Thymus (tissue), 11 donors: Measurements from ENCODE around the gene HOXB4. TPM values are rescaled to one million over a fixed set of nuclear protein-coding genes. Genes with fewer than 3 reads are reported as not detected.

Experiments used
- DNase-seq, 9 donors: peaks; one replicate each; pipeline ENCODE4 v3.0.0-alpha.2; 2013; ENCODE audit warnings: low spot score in 9 of 9, low read depth in 6 of 9, missing footprints in 1 of 9
- H3K27ac ChIP-seq, 2 donors: one replicate each; pipeline ENCODE4 v1.5.1; 2013; ENCODE audit warnings: control low read depth in 1 of 2, low read depth in 1 of 2, low read length in 1 of 2, mild to moderate bottlenecking in 1 of 2, moderate library complexity in 1 of 2
- H3K27me3 ChIP-seq, 2 donors: one replicate each; pipeline ENCODE4 v1.5.1; 2013; ENCODE audit warnings: low read length in 1 of 2; ENCODE audit not compliant: control insufficient read depth in 2 of 2, insufficient read depth in 1 of 2
- H3K36me3 ChIP-seq, 2 donors: one replicate each; pipeline ENCODE4 v1.5.1; 2013; ENCODE audit warnings: low read length in 1 of 2, mild to moderate bottlenecking in 1 of 2, moderate library complexity in 1 of 2; ENCODE audit not compliant: control insufficient read depth in 2 of 2, insufficient read depth in 2 of 2
- H3K4me1 ChIP-seq, 2 donors: one replicate each; pipeline ENCODE4 v1.5.1; 2013; ENCODE audit warnings: low read length in 2 of 2; ENCODE audit not compliant: control insufficient read depth in 2 of 2, insufficient read depth in 2 of 2
- H3K4me3 ChIP-seq, 2 donors: one replicate each; pipeline ENCODE4 v1.5.1; 2013; ENCODE audit warnings: low read length in 2 of 2, control low read depth in 1 of 2, mild to moderate bottlenecking in 1 of 2
- H3K9me3 ChIP-seq, 2 donors: one replicate each; pipeline ENCODE4 v1.5.1; 2013; ENCODE audit warnings: low read length in 1 of 2, mild to moderate bottlenecking in 1 of 2; ENCODE audit not compliant: control insufficient read depth in 2 of 2, insufficient read depth in 1 of 2
- WGBS: extraction: QIAGEN DNeasy Blood & Tissue Kit; methylation state at CpG from one replicate; pipeline ENCODE4 v1.1.7; 2013; 5-methylcytosine and 5-hydroxymethylcytosine counted together
- polyA plus RNA-seq: library from polyadenylated mRNA; stranded (reverse); fragments of 200-250 nt; gene quantifications from one replicate; pipeline ENCODE4 v1.2.3, GENCODE V29; 2013
- total RNA-seq: library from RNA; stranded (reverse); fragments of 120-200 nt; gene quantifications from one replicate; pipeline ENCODE4 v1.2.4, GENCODE V29; 2013
- donor health status: healthy.

HOXB4 gene
- total and polyA plus RNA-seq, 2 donors: 0.90 to 1.5 TPM

DNA sequence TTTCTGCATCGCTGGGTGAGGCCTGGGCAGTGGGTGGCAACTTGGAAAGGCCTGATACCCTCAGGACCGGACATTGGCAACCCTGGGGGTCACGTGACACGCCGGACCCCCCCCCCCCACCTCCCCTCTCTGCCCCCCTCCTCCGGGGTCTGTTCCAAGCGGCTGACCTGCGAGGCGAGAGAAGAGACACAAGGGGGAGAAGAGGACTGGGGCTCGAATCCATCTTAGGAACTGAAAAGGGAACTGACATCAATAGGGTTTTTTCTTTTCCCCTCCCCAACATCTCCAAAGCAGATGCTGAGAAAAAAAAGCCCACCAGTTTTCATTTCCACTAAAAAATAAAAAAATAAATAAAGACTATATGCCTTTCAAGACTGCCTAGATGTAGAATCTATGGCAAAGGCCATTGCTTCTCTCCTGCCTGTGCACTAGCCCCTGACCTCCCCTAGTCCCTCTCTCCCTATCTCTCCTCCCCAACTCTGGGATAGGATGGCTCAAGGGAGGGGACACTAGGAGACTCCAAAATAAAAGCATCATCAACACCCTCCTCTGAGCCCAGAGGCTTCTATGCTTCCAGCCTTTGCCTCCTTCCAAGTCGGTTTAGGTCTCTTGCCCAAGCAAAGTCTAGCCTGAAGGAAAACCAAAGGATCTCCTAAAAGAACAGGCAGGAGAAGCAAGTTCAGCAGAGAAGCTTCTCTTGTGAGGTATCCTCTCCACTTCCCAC is 25.5 kb downstream of the HOXB4 start:
- peaks cover 0 to 4% of the 10 kb centered on the region in 2 donors for H3K36me3 ChIP-seq
- 84% methylated on average over 11 of the region's 11 CpGs for WGBS
- no peak overlapping the region for H3K4me3 ChIP-seq
- no peak overlapping the region for H3K27ac ChIP-seq
- no peaks in the 10 kb centered on the region for H3K9me3 ChIP-seq
- DNase-seq: no peak
- peaks cover 18 to 45% of the 10 kb centered on the region in 2 donors for H3K27me3 ChIP-seq
- H3K4me1 ChIP-seq: peaks cover 0 to 22% of the 10 kb centered on the region in 2 donors

GRCh38 chr17:48551596-48552465 is 26.3 kb downstream of the HOXB4 start:
- DNase-seq: no peak

GRCh38 chr17:48551214-48551555 is 27.0 kb downstream of the HOXB4 start:
- Histone ChIP-seq H3K4me3 (no peak overlapping the region), H3K27me3 (peaks cover 12 to 44% of the 10 kb centered on the region in 2 donors)
- no peak for DNase-seq

More at GRCh38 chr17:48551596-48552465, 26.3 kb downstream of the HOXB4 start:
- Histone ChIP-seq H3K27me3 (peaks cover 14 to 44% of the 10 kb centered on the region in 2 donors), H3K36me3 (peaks cover 0 to 4% of the 10 kb centered on the region in 2 donors), H3K27ac (no peak overlapping the region), H3K4me3 (no peak overlapping the region), H3K4me1 (peaks cover 3 to 30% of the 10 kb centered on the region in 2 donors), H3K9me3 (no peaks in the 10 kb centered on the region)
- WGBS: 94% methylated on average over 47 of the region's 47 CpGs

DNA sequence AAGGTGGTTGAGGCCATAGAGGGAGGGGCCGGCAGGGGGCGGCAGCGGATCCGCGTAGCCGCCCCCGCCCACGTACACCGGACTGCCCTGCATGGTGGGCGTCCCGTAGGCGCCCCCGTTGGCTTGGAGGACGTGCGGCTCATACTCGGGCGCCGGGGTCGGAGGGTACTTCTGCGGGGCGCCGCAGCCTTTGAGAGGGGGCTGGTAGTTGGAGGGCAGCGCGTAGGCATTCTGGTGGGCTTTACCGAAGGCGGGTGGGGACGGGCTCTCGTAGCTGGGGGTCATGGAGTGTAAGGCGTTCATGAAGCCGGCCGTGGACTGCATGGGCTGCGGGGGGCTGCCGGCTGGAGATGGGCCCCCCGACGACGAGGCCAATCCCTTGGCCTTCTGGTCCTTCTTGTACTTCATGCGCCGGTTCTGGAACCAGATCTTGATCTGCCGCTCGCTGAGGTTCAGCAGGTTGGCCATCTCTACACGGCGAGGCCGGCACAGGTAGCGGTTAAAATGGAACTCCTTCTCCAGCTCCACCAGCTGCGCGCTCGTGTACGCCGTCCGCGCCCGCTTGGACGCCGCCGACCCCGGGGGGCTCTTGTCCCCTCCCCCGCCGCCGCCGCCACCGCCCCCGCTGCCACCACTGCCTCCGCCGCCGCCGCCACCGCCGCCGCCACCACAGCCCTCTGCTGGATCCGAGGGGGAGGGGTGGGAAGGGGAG is 27.5 kb downstream of the HOXB4 start:
- no peak overlapping the region for H3K4me3 ChIP-seq
- WGBS: 93% methylated on average over 70 of the region's 70 CpGs

More at GRCh38 chr17:48551214-48551555, 27.0 kb downstream of the HOXB4 start:
- Histone ChIP-seq H3K9me3 (no peaks in the 10 kb centered on the region), H3K36me3 (peaks cover 0 to 4% of the 10 kb centered on the region in 2 donors), H3K27ac (no peak overlapping the region), H3K4me1 (peaks cover 5 to 36% of the 10 kb centered on the region in 2 donors)
- WGBS: 96% methylated on average over 19 of the region's 19 CpGs

DNA sequence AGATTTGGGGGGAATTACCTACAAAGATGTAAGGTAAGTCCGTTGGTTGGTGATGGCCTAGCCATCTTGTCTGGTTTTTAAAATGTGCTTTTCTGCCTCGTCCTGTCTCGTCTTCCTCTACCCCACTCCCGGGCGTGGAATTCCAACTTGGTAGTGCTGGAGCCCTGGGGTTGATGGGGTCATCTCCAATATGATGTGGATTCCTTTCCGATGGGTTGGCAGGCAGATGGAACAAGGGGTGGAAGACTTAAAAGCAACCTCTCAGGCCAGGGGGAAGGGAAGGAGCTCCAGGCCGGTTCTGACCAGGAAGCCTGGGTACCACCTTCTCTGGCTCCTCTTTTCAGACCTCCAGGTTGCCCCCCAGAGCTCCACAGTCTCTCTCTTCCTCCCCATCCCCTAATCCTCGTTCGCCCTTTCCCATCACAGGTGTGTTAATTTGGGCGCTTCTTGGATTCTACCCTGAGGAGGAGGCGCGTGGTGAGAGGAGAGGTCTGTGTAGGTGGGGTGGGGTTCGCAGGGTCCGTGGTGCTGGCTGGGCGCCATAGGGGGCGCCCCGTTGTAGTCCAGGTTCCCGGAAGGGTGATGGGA is 28.1 kb downstream of the HOXB4 start:
- no peak overlapping the region for H3K4me3 ChIP-seq
- no peak overlapping the region for H3K27ac ChIP-seq
- H3K36me3 ChIP-seq: peaks cover 0 to 4% of the 10 kb centered on the region in 2 donors
- DNase-seq: no peak
- peaks cover 6 to 41% of the 10 kb centered on the region in 2 donors for H3K4me1 ChIP-seq
- 96% methylated on average over 18 of the region's 18 CpGs for WGBS
- no peaks in the 10 kb centered on the region for H3K9me3 ChIP-seq
- H3K27me3 ChIP-seq: peaks cover 11 to 38% of the 10 kb centered on the region in 2 donors

More for the DNA sequence above, 27.5 kb downstream of the HOXB4 start:
- no peaks in the 10 kb centered on the region for H3K9me3 ChIP-seq
- no peak for DNase-seq
- H3K27ac ChIP-seq: no peak overlapping the region
- peaks cover 0 to 4% of the 10 kb centered on the region in 2 donors for H3K36me3 ChIP-seq
- peaks cover 5 to 36% of the 10 kb centered on the region in 2 donors for H3K4me1 ChIP-seq
- H3K27me3 ChIP-seq: peaks cover 11 to 39% of the 10 kb centered on the region in 2 donors

- Histone ChIP-seq H3K27me3 (peaks cover 13 to 38% of the 10 kb centered on the region in 2 donors), H3K4me1 (peaks cover 9 to 45% of the 10 kb centered on the region in 2 donors), H3K4me3 (no peak overlapping the region), H3K27ac (no peak overlapping the region), H3K36me3 (peaks cover 0 to 4% of the 10 kb centered on the region in 2 donors), H3K9me3 (no peaks in the 10 kb centered on the region)
- 91% methylated on average over 3 of the region's 3 CpGs for WGBS
- DNase-seq: no peak
These were observed 28.9 kb downstream of the HOXB4 start for GRCh38 chr17:48549281-48549630.

- peak in 1 of 9 donors; percentile 18 for DNase-seq
- Histone ChIP-seq H3K27me3 (peaks cover 13 to 39% of the 10 kb centered on the region in 2 donors), H3K4me1 (peaks cover 9 to 49% of the 10 kb centered on the region in 2 donors), H3K9me3 (no peaks in the 10 kb centered on the region), H3K36me3 (peaks cover 0 to 4% of the 10 kb centered on the region in 2 donors), H3K4me3 (peak overlapping the region; percentile 11 to 31), H3K27ac (peak overlapping the region; percentile 31 to 79)
- WGBS: 59% methylated on average over 6 of the region's 6 CpGs
These were observed 29.4 kb downstream of the HOXB4 start for GRCh38 chr17:48548523-48549280.
